Liver (tissue), 9 donors: ENCODE data around the gene TCF7L1. TPM values are rescaled to one million over a fixed set of nuclear protein-coding genes. Genes with fewer than 3 reads are reported as not detected.
A peak's percentile ranks its signal among the peaks of the same experiment; 100 is the strongest.

Experiments
- DNase-seq: peaks from one replicate; pipeline ENCODE4 v3.0.0-alpha.2; 2017; ENCODE audit warnings: low spot score
- H3K27ac ChIP-seq, 2 donors: one replicate each; pipeline ENCODE4 v1.7.0; 2013; ENCODE audit warnings: inconsistent platforms in 2 of 2, low read length in 2 of 2, control low read depth in 1 of 2, low read depth in 1 of 2, mild to moderate bottlenecking in 1 of 2
- H3K27me3 ChIP-seq, 4 donors: one replicate each; pipeline versions ENCODE4 v1.6.1 to v1.7.0; 2013; ENCODE audit warnings: low read length in 3 of 4, inconsistent platforms in 1 of 4, mild to moderate bottlenecking in 1 of 4, moderate library complexity in 1 of 4; ENCODE audit not compliant: control insufficient read depth in 4 of 4, insufficient read depth in 4 of 4
- H3K36me3 ChIP-seq, 4 donors: one replicate each; pipeline versions ENCODE4 v1.6.1 to v1.7.0; 2013; ENCODE audit warnings: low read length in 3 of 4, mild to moderate bottlenecking in 3 of 4, low read depth in 1 of 4, moderate library complexity in 1 of 4; ENCODE audit not compliant: control insufficient read depth in 4 of 4, insufficient read depth in 3 of 4
- H3K4me1 ChIP-seq, 4 donors: one replicate each; pipeline versions ENCODE4 v1.6.1 to v1.7.0; 2013; ENCODE audit warnings: low read length in 3 of 4, mild to moderate bottlenecking in 3 of 4, moderate library complexity in 1 of 4; ENCODE audit not compliant: control insufficient read depth in 4 of 4, insufficient read depth in 4 of 4
- H3K4me3 ChIP-seq, 3 donors: one replicate each; pipeline versions ENCODE4 v1.6.1 to v1.7.0; 2013; ENCODE audit warnings: low read length in 3 of 3, control low read depth in 1 of 3, low read depth in 1 of 3, mild to moderate bottlenecking in 1 of 3
- H3K9ac ChIP-seq, 2 donors: one replicate each; pipeline ENCODE4 v1.7.0; 2013; ENCODE audit warnings: low read length in 2 of 2, mild to moderate bottlenecking in 2 of 2, moderate library complexity in 2 of 2, control low read depth in 1 of 2, low read depth in 1 of 2
- H3K9me3 ChIP-seq, 4 donors: one replicate each; pipeline versions ENCODE4 v1.6.1 to v1.7.0; 2013; ENCODE audit warnings: low read length in 3 of 4; ENCODE audit not compliant: control insufficient read depth in 4 of 4
- FOXA1 ChIP-seq: IDR thresholded peaks from 2 replicates; pipeline ENCODE4 v1.6.1; 2016; ENCODE audit warnings: antibody characterized with exemption
- FOXA2 ChIP-seq: IDR thresholded peaks from 2 replicates; pipeline ENCODE4 v1.6.1; 2016; ENCODE audit warnings: antibody characterized with exemption
- GABPA ChIP-seq, 2 donors: IDR thresholded peaks in 1 of 2; conservative IDR thresholded peaks in 1 of 2; 2 replicates each; pipeline ENCODE4 v1.6.1; 2016; ENCODE audit warnings: antibody characterized with exemption in 2 of 2, mild to moderate bottlenecking in 1 of 2, moderate library complexity in 1 of 2
- HNF4A ChIP-seq, 2 donors: conservative IDR thresholded peaks; 2 replicates each; pipeline ENCODE4 v1.6.1; 2016; ENCODE audit warnings: antibody characterized with exemption in 2 of 2, mild to moderate bottlenecking in 2 of 2
- HNF4G ChIP-seq: IDR thresholded peaks from 2 replicates; pipeline ENCODE4 v1.6.1; 2016; ENCODE audit warnings: antibody characterized with exemption
- NR2F2 ChIP-seq: IDR thresholded peaks from 2 replicates; pipeline ENCODE4 v1.6.1; 2016; ENCODE audit warnings: antibody characterized with exemption
- RXRA ChIP-seq, 2 donors: IDR thresholded peaks; 2 replicates each; pipeline ENCODE4 v1.6.1; 2017 to 2018; ENCODE audit warnings: antibody characterized with exemption in 2 of 2, mild to moderate bottlenecking in 1 of 2
- TAF1 ChIP-seq: conservative IDR thresholded peaks from 2 replicates; pipeline ENCODE4 v1.6.1; 2016; ENCODE audit warnings: antibody characterized with exemption, mild to moderate bottlenecking
- YY1 ChIP-seq: IDR thresholded peaks from 2 replicates; pipeline ENCODE4 v1.6.1; 2016; ENCODE audit warnings: antibody characterized with exemption, mild to moderate bottlenecking
- WGBS: extraction: QIAGEN DNeasy Blood & Tissue Kit; methylation state at CpG from one replicate; pipeline ENCODE4 v1.1.7; 2013; 5-methylcytosine and 5-hydroxymethylcytosine counted together
- polyA plus RNA-seq, 2 donors: library from polyadenylated mRNA; stranded (reverse) in 1 of 2; unstranded in 1 of 2; fragments of 200-250 nt in 1 of 2; fragments of >200 nt in 1 of 2; fragmentation: Nextera tagmentation in 1 of 2; extraction: Ambion mirVana in 1 of 2; gene quantifications; one replicate each; pipeline versions ENCODE4 v1.2.1 to v1.2.3, GENCODE V29; 2013 to 2015
- total RNA-seq, 2 donors: library from RNA; depleted of rRNA; stranded (reverse); fragments of >200 nt; gene quantifications; one replicate each; pipeline ENCODE4 v1.2.3, GENCODE V29; 2014
- TF ChIP-seq, protein P1 (sequence below): IDR thresholded peaks from 2 replicates; pipeline ENCODE4 v1.6.1; 2016; ENCODE audit warnings: antibody characterized with exemption
- TF ChIP-seq, protein P2 (sequence below): IDR thresholded peaks from 2 replicates; pipeline ENCODE4 v1.6.1; 2016; ENCODE audit warnings: antibody characterized with exemption
- TF ChIP-seq, protein P3 (sequence below): IDR thresholded peaks from 2 replicates; pipeline ENCODE4 v1.6.1; 2016; ENCODE audit warnings: antibody characterized with exemption, mild to moderate bottlenecking
- TF ChIP-seq, protein P4 (sequence below): fragments of 150-350 bp; IDR thresholded peaks from 2 replicates; pipeline ENCODE4 v1.5.1; 2017; ENCODE audit warnings: improper control_type of control experiment, low read depth, low read length; ENCODE audit not compliant: missing input control
- TF ChIP-seq, protein P5 (sequence below): IDR thresholded peaks from 2 replicates; pipeline ENCODE4 v1.6.1; 2016; ENCODE audit warnings: antibody characterized with exemption
- donor health status: healthy.
- donor health status: healthy.
- donor health status: healthy.
- donor health status: healthy.
- donor health status: healthy.

The TCF7L1 gene
- total and polyA plus RNA-seq, 4 donors, result 1.6 to 6.0 (median 4.8) TPM

DNA sequence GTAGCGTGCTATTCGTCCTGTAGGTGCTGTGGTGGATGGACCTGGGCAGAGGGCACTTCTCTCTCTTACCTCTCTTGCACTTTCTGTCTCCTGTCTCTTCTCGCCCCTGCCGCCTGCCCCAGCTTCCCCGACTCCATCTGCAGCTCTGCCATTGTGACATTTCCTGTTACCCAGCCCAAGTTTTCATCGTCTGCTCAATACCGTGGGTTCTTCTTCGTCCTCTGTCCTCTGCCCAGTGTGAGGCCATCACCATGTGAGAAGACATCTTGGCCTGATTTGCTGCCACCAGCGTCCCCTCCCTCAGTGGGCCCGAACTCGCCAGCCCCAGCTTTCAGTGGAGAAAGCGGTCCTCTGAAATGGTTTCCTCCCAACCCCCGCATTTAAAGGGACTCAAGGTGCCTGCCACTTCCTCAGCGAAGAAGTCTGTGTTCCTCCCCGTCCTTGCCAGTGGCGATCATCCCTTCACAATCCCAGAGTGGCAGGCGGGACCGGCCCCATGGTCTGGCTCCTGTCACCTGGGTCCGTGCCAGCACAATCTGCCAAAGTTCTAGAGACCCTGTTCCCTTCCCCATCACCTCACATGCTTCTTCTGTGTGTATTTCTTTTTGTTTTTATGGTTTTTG, 176.6 kb downstream of the TCF7L1 start:
- H3K27me3 ChIP-seq, result no peaks in the 10 kb centered on the region
- H3K9me3 ChIP-seq, result no peaks in the 10 kb centered on the region
- no peak for TF ChIP-seq TAF1
- peak; percentile 11 to 72 for TF ChIP-seq HNF4A (conservative IDR thresholded peaks at IDR 0.05)
- DNase-seq, result no peak
- H3K9ac ChIP-seq, result no peak overlapping the region
- H3K4me3 ChIP-seq, result no peak overlapping the region
- peak overlapping the region in 1 of 2 donors; percentile 5 for H3K27ac ChIP-seq
- peaks cover 5 to 17% (median 13%) of the 10 kb centered on the region in 4 donors for H3K4me1 ChIP-seq
- H3K36me3 ChIP-seq, result peaks cover 0 to 17% (median 5%) of the 10 kb centered on the region in 4 donors
- 68% methylated on average over 19 of the region's 19 CpGs for WGBS

DNA sequence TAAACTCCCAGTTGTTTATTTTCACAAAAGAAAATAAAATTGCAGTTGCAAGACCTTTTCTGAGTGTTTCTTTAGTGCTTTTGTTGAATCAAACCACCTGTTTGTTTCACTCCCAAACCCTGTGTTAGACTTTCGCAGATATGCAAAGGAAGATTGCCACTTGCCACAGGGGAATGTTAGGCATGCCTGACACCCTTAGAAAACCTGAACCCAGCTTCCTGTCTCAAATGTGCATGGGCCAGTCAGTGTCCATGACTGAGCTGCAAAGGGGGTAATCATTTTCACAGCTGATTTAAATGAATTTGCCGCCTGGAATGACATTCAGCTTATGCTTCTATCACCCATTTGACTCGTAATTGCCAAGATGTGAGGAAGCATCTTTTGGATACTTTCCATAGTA, 177.1 kb downstream of the TCF7L1 start:
- WGBS, result 93% methylated on average over 3 of the region's 3 CpGs
- Histone ChIP-seq H3K36me3 (peaks cover 0 to 21% (median 7%) of the 10 kb centered on the region in 4 donors), H3K4me1 (peaks cover 5 to 17% (median 13%) of the 10 kb centered on the region in 4 donors), H3K4me3 (no peak overlapping the region), H3K27ac (no peak overlapping the region), H3K27me3 (no peaks in the 10 kb centered on the region), H3K9me3 (no peaks in the 10 kb centered on the region), H3K9ac (no peak overlapping the region)
- TF ChIP-seq, protein P1, sequence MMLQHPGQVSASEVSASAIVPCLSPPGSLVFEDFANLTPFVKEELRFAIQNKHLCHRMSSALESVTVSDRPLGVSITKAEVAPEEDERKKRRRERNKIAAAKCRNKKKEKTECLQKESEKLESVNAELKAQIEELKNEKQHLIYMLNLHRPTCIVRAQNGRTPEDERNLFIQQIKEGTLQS, result no peak
- TF ChIP-seq, protein P2, sequence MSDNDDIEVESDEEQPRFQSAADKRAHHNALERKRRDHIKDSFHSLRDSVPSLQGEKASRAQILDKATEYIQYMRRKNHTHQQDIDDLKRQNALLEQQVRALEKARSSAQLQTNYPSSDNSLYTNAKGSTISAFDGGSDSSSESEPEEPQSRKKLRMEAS, result no peak
- TF ChIP-seq FOXA1, result no peak
- no peak for TF ChIP-seq GABPA (IDR thresholded peaks at IDR 0.05 in 1 of 2, conservative IDR thresholded peaks at IDR 0.05 in 1 of 2)
- TF ChIP-seq, protein P3, sequence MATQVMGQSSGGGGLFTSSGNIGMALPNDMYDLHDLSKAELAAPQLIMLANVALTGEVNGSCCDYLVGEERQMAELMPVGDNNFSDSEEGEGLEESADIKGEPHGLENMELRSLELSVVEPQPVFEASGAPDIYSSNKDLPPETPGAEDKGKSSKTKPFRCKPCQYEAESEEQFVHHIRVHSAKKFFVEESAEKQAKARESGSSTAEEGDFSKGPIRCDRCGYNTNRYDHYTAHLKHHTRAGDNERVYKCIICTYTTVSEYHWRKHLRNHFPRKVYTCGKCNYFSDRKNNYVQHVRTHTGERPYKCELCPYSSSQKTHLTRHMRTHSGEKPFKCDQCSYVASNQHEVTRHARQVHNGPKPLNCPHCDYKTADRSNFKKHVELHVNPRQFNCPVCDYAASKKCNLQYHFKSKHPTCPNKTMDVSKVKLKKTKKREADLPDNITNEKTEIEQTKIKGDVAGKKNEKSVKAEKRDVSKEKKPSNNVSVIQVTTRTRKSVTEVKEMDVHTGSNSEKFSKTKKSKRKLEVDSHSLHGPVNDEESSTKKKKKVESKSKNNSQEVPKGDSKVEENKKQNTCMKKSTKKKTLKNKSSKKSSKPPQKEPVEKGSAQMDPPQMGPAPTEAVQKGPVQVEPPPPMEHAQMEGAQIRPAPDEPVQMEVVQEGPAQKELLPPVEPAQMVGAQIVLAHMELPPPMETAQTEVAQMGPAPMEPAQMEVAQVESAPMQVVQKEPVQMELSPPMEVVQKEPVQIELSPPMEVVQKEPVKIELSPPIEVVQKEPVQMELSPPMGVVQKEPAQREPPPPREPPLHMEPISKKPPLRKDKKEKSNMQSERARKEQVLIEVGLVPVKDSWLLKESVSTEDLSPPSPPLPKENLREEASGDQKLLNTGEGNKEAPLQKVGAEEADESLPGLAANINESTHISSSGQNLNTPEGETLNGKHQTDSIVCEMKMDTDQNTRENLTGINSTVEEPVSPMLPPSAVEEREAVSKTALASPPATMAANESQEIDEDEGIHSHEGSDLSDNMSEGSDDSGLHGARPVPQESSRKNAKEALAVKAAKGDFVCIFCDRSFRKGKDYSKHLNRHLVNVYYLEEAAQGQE, result no peak
- TF ChIP-seq, protein P4, sequence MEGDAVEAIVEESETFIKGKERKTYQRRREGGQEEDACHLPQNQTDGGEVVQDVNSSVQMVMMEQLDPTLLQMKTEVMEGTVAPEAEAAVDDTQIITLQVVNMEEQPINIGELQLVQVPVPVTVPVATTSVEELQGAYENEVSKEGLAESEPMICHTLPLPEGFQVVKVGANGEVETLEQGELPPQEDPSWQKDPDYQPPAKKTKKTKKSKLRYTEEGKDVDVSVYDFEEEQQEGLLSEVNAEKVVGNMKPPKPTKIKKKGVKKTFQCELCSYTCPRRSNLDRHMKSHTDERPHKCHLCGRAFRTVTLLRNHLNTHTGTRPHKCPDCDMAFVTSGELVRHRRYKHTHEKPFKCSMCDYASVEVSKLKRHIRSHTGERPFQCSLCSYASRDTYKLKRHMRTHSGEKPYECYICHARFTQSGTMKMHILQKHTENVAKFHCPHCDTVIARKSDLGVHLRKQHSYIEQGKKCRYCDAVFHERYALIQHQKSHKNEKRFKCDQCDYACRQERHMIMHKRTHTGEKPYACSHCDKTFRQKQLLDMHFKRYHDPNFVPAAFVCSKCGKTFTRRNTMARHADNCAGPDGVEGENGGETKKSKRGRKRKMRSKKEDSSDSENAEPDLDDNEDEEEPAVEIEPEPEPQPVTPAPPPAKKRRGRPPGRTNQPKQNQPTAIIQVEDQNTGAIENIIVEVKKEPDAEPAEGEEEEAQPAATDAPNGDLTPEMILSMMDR, result no peak
- no peak for TF ChIP-seq NR2F2
- TF ChIP-seq HNF4G, result no peak
- no peak for TF ChIP-seq YY1
- TF ChIP-seq, protein P5, sequence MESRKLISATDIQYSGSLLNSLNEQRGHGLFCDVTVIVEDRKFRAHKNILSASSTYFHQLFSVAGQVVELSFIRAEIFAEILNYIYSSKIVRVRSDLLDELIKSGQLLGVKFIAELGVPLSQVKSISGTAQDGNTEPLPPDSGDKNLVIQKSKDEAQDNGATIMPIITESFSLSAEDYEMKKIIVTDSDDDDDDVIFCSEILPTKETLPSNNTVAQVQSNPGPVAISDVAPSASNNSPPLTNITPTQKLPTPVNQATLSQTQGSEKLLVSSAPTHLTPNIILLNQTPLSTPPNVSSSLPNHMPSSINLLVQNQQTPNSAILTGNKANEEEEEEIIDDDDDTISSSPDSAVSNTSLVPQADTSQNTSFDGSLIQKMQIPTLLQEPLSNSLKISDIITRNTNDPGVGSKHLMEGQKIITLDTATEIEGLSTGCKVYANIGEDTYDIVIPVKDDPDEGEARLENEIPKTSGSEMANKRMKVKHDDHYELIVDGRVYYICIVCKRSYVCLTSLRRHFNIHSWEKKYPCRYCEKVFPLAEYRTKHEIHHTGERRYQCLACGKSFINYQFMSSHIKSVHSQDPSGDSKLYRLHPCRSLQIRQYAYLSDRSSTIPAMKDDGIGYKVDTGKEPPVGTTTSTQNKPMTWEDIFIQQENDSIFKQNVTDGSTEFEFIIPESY, result no peak
- no peak for TF ChIP-seq RXRA (IDR thresholded peaks at IDR 0.05)
- no peak for TF ChIP-seq FOXA2
- TF ChIP-seq HNF4A (conservative IDR thresholded peaks at IDR 0.05), result no peak
- no peak for DNase-seq
